NCI-H774 (cell line): ENCODE data around the gene AWAT2.
A peak's percentile ranks its signal among the peaks of the same experiment; 100 is the strongest.

Experiments
- DNase-seq: peaks from one replicate; lab custom pipeline; 2025; lab: John Stamatoyannopoulos, UW

Gene AWAT2

DNA sequence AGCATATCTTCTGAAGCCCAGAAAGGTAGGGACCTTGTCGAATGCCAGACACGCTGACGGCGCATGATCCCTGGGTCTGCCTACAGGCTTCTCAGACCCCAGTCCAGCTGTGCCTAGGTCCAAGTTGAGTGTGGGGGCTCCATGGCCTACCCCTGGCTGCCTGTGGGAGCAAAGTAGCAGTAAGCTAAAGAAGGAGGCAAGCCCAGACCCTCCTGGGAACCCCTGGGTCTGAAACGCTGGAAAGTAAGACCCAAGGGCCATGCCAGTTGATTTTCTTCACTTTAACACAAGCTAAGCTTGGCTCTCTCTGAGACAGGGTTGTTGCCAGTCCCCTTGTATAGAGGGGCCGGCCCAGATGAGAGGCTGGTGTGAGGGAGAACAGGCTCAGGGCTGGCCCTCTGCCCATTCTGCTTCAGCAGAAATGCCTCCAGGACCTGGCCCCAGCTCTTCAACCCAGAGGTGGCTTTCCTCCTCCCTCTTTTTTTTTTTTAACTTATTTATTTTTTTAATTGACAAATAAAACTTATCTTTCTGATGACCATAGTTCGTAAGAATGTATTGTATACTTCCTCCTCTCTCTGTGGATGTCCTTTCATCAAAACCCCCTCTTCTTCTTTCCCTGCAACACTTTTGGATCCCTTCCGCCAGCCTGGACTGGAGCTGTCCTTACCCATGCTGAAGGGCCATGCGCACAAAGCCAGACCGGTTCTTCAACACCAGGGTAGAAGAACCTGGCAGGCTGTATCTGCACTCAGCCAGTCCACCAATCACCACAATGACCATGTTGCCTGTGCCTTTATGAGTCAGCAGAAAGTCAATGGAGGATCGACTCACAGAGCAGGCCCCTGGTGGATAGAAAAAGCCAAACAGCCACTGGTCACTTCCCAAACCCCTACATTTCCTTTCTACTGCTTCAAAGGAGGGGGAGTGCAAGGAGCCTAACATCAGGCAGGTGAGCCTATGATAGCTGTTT lies 7.1 kb downstream of the AWAT2 start:
- DNase-seq, result no peak

DNA sequence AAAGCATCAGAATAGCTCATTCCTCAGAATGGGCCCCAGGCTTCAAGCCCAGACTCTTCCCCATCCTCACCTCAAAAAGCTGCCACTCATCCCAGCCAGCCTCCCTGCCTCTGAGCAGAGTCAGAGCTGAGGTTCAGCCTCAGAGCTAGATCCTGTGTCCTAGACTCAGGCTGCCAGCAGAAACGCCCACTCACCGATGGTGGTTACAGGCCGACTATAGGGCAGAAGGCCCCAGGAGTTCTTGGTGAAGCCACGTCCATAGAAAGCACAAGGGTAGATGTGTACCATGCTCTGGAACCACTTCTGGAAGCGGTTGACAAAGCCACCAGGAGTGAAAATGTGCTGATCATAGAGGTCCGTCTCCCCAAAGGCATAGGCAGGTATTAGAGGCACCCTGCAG lies 7.7 kb downstream of the AWAT2 start:
- no peak for DNase-seq

DNA sequence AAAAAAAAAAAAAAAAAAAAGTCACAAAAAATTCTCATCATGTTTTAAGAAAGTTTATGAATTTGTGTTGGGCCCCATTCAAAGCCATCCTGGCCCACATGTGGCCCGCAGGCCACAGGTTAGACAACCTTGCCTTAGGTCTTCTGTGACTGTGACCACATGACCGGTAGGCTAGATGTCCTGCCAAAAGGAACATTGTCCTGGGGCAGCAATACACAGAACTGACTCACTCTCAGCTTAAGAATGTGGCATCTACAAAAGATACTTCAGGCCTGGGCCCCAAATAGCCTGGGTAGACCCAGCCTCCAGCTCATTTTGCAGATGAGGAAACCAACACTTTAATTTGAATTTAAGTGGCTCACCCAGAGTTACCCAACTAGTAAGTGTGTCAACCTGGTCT lies 10.0 kb downstream of the AWAT2 start:
- no peak for DNase-seq

DNA sequence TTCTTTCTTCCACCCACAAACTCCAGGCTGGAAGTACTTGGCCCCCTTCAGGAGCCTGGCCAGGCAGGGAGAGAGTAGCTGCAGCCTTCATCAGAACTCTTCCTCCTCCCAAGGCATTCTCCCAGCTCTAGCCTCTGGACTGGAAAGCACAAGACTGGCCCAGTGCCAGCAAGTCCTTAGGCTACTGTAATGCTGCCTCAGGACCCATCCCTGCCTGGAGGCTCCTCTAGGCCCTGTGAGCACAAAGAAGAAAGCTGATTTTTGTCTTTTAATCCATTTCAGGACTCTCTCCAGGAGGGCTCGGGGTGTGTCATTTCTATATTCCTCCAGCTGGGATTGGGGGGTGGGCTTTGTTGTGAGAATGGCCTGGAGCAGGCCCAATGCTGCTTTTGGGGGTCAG lies 10.8 kb downstream of the AWAT2 start:
- no peak for DNase-seq

DNA sequence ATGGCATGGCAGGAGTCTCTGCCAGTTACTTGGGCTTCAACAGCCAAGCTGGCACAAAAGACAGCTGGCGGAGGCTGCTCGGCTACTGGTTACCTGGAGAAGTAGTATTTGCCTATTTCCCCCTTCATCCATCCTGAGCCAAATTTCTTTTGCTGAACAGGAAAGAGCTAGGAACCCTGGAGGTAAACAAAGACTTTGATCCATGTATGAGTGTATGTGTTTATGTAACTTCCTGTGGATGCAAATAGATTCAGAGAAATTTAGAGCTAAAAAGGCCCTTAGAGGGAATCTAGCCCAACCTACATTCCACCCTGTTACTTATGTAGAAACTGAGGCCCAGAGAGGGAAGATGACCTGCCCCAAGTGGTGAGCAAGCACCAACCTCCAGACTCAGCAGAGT lies 11.2 kb downstream of the AWAT2 start:
- no peak for DNase-seq

DNA sequence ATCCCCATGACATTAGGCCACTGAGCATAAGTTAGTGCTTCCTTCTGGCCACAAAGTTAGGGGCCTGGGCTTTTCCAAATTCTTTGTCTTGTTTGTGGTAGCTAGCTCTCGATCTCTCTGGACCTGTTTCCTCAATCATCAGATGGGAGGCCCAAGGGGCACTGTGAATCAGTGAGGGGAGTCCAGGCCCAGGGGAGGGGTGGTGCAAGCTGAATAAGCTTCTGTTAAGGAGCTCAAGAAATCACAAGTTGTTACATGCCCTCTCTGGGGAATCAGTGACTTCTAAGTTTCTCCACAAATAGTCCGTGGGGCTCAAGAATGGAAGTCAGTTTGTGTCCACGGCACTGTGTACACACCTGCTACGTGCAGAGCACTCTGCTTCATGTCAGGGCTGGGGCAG lies 15.1 kb downstream of the AWAT2 start:
- no peak for DNase-seq

DNA sequence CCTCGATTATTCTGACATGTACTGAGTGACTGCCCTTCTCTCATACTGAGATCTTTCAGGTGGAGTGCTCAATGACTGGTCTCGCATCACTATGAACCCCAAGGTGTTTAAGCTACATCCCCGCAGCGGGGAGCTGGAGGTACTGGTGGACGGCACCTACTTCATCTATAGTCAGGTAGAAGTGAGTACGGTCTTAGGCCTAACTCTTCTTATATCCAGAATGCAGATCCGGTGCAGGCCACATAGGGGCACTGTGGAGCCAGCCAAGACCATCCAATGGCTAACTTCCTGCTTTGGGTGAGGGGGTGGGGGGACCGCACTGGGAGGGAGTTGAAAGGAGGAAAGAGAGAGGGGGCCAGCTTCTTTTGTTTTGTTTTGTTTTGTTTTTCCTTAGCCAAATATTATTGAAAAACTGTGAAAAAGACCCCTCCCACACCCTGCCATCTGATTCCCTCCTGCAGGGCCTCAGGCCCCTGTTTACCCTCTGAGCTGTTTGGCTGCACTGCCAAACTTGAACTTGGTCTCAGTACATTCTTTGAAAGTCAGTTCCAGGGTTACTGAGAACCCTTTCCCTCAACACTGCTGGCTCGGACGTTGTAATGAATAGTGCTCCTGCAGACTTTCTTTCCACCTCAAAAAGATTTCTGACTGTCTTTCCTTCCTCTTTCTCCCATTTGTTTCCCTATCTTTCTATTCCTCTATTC lies 16.2 kb downstream of the AWAT2 start:
- DNase-seq, result no peak

DNA sequence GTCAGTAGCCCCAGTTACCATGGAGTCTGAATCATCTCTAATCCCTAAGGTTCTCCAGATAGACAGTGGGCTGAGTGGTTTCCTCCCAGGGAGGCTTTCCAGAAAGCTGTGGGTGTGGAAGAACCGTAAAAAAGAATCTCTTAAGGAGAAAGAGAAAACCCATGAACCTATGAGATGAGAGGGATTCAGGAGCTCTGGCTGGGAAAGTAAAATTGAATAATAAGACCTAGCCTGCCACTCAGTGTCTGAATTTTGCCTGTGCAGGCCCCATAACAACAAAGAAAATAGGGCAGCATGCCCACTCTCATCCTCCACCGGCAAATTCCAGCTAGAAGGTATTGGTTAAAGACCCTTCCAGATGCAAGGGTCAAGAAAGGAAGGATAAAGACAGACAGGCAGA lies 16.9 kb downstream of the AWAT2 start:
- no peak for DNase-seq

DNA sequence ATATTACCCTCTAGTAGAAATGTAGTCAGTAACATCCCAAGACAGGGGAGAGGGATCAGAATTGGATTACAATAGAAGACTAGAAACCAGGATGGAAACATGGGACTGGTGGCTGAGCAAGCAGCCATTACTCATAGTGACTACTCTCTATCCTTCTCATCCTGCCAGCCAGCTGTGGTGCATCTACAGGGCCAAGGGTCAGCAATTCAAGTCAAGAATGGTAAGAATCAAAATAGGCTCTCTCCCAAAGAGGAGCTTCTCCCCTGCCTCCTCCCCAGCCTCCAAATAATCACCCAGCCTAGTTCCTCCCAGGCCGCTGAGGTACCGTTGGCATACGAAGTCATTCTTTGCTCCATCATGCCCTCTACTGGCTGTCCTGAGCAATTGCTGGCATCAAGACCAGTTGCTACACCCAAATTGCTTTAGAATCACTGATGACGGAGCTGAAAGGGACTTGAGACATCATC lies 19.4 kb downstream of the AWAT2 start:
- DNase-seq, result peak; percentile 2

DNA sequence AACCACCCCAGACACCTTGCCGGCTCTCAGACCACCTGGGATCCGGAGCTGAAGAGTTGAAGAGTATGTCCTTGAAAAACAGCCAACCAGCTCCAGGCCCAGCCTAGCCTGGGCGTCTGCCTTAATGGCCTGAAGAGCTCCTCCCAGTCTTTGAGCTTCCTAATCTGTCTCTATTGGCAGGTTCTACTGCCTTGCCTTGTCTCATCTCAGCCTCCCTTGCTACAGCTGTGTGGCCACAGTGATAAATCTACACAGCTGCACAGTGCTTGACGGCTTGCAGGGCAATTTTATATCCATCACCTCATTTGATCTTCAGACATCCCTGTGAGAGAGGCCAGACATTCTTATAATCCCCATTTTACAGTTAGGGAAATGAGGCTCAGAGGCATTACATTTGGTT lies 19.9 kb downstream of the AWAT2 start:
- DNase-seq, result no peak

DNA sequence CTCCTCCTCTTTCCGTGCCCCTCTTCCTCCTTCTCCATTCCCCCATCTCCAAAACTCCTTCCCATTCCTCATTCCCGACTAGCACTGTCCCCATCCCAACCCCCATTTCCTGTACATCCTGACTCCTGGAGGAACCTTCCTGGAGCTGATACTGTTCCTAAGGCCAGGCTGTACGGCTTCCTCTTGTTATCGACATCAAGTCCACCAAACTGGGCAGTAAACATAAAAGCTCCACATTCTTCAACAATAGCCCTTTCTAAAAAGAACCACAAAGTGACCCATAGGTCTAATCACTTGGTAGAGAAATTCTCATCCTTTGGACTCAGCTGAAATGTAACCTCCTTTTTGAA lies 22.9 kb downstream of the AWAT2 start:
- DNase-seq, result no peak

DNA sequence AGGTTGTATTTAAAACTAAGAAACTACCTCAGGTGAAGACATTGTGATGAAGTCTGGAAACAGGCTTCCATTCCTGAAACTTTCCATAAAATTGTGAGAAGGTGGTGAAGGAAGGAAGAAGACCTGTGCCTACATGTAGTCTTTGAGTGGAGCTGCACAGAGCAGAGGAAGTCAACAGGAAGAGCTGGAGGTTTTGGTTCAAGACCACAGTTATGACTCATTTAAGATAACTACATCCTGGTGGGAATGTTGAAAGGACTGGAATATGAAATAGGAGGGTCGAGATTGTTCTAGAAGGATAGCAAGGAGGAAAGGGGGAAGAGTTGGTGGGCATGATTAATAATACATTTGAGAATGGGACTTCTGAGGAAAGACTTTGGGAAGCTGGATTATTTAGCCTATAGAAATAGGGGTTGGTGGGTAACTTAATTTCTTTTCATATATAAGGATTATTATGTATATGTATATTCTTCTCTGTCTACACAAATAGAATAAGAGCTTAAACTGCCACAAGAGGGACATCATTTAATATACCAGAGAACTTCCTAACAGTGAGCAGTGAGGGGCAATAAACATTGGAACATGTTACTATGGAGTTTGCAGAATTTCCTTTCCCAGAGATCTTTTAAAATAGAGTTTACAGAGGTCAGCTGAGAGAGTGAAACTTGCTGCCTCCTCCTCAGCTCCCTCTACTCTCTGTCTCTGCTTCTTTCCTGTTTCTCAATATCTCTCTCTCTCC lies 23.5 kb downstream of the AWAT2 start:
- DNase-seq, result no peak

DNA sequence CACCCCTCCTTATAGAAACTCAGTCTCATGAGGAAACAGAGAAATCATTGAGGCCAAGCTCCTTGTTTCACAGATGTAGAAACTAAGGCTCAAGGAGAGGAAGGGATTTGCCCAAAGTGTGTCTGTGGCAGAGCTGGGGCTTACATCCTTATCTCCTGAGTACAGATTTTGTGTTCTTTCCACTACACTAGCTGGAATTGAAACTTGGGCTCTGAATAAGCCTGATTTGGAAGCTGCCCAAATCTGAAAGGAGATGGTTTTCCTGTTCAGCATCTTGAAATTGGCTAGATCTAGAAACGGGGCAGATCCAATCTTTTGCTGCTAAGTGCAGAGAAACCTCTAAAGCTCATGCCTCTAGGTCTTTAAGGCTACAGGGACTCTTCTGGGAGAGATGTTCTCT lies 24.3 kb downstream of the AWAT2 start:
- no peak for DNase-seq

DNA sequence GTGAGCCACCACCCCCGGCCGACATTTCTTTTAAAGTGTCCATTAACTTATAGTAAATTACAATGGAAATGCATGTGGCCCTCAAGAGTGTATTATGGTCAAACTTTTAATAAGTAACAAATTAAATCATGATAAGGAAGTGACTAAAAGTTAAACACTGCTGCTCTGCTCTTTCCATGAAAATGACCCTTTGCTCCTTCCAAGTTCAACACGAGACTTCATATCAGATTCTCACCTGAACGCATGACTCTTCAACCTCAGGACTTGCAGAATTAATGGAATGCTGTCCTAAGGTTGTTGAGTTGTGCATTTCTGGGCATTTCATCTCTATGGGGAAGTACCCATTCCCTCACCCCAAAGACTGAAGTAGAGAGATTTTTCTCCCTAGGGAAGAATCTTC lies 27.1 kb downstream of the AWAT2 start:
- no peak for DNase-seq

DNA sequence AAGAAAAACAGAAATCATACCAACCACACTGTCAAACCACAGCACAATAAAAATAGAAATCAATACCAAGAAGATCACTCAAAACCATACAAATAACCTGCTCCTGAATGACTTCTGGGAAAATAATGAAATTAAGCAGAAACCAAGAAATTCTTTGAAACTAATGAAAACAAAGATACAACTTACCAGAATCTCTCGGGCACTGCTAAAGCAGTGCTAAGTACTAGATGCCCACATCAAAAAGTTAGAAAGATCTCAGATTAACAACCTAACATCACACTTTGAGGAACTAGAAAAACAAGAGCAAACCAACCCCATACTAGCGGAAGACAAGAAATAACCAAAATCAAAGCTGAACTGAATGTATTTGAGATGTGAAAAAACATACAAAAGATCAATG lies 33.2 kb downstream of the AWAT2 start:
- no peak for DNase-seq

DNA sequence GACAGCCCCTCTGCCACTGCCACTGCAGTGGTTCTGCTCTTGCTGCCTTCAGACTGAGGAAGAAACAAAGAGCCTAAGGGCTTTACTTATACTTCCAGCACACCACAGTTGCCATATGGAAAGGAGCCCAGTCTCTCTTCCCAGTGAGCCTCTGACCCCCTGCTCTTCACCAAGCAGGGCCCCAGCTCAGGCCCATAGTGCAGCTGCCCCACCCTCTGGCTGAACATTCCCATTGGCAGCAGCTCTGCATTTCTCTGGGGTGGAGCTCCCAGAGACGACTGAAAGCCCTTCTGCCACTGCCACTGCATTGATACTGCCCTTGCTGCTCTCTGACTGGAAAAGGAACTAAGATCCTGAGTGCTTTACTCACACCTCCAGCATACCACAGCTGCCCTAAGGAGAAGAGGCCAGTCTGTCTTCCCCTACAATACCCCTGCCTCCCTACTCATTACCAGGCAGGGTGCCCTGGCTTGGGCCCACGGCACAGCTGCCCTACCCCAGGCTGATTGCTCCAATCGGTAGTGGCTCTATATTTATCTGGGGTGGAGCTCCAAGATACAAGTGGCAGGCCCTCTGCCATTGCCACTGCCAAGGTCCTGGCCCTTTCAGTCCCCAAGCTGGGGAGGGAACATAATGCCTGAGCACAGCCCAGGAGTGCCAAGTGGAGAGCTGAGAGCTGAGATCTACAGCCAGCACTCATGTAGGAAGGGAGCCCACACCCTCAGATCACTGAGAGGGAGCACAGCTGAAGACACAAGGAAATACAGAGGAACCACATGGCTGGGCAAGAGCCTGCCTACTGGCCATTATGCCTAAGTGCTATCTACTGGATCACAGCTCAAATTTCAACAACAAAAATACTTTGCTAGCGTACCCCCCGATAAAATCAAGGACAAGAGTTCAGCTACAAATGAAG lies 36.0 kb downstream of the AWAT2 start:
- DNase-seq, result no peak

DNA sequence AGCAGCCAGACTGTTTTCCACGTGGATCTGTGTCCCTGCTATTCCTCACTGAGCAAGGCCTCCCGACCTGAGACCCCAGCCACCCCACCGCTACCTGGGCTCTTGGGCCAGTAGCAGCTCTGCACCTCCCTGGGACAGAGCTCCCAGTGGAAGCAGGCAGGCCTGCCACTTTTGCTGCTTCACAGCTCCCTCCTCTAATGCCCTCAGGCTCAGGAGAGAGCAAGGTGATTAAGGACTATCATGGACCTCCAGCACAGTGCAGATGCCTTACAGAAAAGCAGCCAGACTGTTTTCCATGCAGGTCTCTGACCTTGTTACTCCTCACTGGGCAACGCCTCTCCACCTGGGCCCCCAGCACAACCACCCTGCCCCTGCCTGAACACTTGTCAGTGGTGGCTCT lies 37.0 kb downstream of the AWAT2 start:
- no peak for DNase-seq

DNA sequence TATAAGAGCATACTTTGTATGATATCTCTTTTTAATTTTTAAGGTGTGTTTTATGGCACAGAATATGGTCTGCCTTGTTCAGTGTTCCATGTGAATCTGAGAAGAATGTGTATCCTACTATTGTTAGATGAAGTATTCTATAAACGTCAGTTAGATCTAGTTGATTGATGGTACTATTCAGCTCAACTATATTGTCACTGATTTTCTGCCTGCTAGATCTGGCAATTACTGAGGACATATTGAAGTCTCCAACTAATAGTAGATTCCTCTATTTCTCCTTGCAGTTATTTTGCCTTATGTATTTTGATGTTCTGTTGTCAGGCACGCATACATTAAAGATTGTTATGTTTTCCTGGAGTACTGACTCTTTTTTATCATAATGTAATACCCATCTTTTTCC lies 39.8 kb downstream of the AWAT2 start:
- DNase-seq, result no peak

DNA sequence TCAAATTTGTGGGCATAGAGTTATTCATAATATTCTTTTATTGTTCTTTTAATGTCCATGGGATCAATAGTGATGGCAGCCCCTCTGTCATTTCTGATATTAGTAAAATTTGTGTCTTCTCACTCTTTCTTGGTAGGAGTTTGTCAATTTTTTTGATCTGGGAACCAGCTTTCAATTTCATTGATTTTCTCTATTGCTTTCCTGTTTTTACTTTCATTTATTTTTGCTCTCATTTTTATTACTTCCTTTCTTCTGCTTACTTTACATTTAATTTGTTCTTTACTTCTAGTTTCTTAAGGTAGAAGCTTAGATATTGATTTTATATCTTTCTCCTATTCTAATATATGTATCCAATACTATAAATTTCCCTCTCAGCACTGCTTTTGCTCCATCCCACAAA lies 40.7 kb downstream of the AWAT2 start:
- DNase-seq, result no peak

DNA sequence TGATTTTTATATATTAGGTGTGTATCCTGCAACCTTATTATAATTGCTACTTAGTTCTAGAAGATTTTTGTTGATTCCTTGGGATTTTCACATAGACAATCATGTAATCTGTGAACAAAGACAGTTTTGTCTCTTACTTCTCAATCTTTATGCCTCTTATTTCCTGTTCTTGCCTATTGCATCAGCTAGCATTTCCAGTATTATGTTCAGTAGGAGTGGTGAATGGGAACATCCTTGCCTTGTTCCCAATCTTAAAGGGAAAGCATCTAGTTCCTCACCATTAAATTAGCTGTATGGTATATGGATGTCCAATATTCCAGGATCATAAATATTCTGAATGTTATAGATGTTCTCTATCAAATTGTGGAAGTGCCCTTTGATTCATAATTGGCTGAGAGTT lies 41.8 kb downstream of the AWAT2 start:
- no peak for DNase-seq

DNA sequence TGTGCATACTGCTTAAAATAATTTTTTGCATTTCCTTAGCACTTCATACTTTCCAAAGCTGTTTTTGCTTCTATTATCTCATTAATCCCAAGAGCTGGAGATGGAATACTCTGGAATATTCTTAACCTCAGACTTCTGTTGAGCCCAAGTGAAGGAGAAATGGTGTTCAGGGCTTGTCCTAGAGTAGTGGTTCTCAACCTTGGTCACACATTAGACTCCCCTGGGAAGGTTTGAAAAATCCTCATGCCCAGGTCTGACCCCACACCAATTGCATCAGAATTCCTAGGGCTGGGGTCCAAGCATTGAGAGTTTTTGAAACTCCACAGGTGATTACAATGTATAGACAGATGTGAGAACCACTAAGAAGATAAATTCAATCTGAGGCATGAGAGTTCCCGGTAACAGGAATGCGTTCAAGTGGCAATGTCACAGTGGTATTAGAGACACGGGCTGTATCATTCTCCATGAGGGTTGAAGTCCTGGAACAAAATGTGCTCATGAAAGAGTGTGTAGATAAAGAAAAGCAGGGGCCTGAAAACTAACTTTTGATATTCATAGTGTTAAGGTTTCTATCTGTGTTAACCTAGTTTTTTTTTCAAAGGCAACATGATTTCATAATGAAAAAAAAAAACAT lies 47.9 kb downstream of the AWAT2 start:
- no peak for DNase-seq
